22Rv1 (cell line): ENCODE measurements around the gene ANGPTL2.

ENCODE experiments used
- ZFX ChIP-seq: fragments of 450-650 bp; IDR thresholded peaks from 2 replicates; pipeline ENCODE4 v1.6.1; 2017; ENCODE audit warnings: antibody characterized with exemption, borderline replicate concordance
- TF ChIP-seq, protein P1 (sequence below): fragments of 450-650 bp; IDR thresholded peaks from 2 replicates; pipeline ENCODE4 v1.5.1; 2017; ENCODE audit warnings: mild to moderate bottlenecking

DNA sequence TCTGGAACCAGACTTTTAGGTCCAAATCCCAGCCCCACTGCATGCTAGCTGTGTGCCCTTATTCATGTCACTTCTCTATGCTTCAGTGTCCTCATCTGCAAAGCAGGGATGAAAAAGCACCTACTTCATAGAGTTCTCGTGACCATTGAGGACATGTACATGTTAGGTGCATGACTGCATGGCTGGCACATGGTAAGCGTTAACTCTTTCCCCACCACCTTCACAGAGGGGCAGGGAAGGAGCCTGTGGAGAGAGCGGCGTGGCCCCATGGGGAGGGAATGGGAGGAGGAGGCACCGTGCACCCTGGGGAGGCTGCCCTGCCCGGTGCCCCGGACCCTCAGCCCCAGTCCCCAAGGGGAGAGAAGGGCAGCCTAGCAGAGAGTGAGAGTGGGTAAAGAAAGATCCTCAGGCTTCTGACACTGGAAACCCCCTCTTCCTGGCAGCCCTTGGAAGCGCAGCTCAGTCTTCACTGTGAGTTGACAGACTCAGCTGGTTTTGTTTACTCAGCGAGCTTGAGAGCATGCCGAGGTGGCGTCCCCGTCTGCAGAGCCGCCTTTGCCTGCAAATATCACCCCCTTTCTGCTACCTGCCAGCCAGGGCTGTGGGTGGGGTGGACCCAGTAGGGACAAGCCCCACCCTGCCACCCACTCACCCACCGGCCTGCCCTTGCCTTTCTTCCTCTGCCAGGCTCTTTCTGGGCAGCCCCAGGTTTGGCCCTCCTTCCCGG is 10.6 kb upstream of the ANGPTL2 start:
- TF ChIP-seq, protein P1, sequence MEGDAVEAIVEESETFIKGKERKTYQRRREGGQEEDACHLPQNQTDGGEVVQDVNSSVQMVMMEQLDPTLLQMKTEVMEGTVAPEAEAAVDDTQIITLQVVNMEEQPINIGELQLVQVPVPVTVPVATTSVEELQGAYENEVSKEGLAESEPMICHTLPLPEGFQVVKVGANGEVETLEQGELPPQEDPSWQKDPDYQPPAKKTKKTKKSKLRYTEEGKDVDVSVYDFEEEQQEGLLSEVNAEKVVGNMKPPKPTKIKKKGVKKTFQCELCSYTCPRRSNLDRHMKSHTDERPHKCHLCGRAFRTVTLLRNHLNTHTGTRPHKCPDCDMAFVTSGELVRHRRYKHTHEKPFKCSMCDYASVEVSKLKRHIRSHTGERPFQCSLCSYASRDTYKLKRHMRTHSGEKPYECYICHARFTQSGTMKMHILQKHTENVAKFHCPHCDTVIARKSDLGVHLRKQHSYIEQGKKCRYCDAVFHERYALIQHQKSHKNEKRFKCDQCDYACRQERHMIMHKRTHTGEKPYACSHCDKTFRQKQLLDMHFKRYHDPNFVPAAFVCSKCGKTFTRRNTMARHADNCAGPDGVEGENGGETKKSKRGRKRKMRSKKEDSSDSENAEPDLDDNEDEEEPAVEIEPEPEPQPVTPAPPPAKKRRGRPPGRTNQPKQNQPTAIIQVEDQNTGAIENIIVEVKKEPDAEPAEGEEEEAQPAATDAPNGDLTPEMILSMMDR: no peak
- TF ChIP-seq ZFX: no peak
